Measurements from ENCODE around the gene DHH. TPM values are rescaled to one million over a fixed set of nuclear protein-coding genes. Genes with fewer than 3 reads are reported as not detected.

Gene DHH
- total and polyA plus RNA-seq, 2 donors (not counting 3 experiments of a cell fraction or from before 2014, with no cell fraction given) = 2.9 to 3.3 TPM

DNA sequence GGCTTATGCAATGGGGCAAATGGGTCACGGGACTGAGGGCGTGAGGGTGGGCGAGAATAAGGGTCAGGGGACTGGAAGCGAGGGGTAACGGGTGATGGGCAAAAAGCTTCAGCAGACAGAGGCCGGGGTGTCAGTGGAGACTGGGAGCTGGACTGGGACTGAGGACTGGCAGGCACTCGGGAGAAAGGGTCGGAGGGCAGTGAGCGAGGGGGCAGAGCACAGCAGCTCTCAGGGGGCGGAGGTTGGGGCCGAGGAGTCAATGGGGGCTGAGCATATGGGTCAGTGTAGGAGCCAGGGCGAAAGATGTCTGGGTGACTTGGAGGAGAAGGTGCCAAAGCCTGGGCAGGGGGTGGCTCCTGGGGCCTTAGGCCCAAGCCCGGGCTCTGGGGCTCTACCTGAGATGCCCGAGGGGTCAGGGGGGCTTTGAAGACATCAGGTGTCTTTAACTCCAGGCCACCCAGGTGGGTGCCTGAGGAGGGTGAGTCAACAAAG is 54.2 kb downstream of the DHH start:
- CTCF ChIA-PET = interaction anchor here (1.4 to 1.7 kb wide), 2 partner anchors 9 to 44 kb away, joined by 4 to 5 read pairs; no protein-coding TSS in a partner anchor
- Histone ChIP-seq H3K79me2 (ENCODE audit: control insufficient read depth, insufficient read depth, low read length) (no peaks in the 10 kb centered on the region), H3K9ac (replicated peaks; ENCODE audit: extremely low read depth, insufficient read depth, low read length) (no peak overlapping the region), H3K9me3 (replicated peaks; ENCODE audit: control insufficient read depth, insufficient read depth, low read length) (no peaks in the 10 kb centered on the region), H3K36me3 (ENCODE audit: control insufficient read depth in 2 of 2, extremely low read depth in 1 of 2, insufficient read depth in 2 of 2, low read length in 2 of 2) (peaks cover 42 to 78% of the 10 kb centered on the region in 2 experiments), H3K4me3 (replicated peaks in 1 of 3; ENCODE audit: insufficient read depth in 1 of 3, low read depth in 1 of 3, low read length in 3 of 3) (no peak overlapping the region), H3K9me1 (replicated peaks; ENCODE audit: control insufficient read depth, extremely low read depth, insufficient read depth, low read length) (no peaks in the 10 kb centered on the region), H3K27me3 (ENCODE audit: control insufficient read depth in 2 of 2, insufficient read depth in 2 of 2, low read length in 2 of 2) (no peaks in the 10 kb centered on the region), H3K27ac (ENCODE audit: insufficient read depth, low read depth, low read length) (no peak overlapping the region), H3K4me1 (ENCODE audit: control insufficient read depth, extremely low read depth, insufficient read depth, low read length) (no peaks in the 10 kb centered on the region), H2AFZ (ENCODE audit: low read depth, low read length) (no peak overlapping the region), H4K20me1 (replicated peaks; ENCODE audit: control insufficient read depth, extremely low read depth, insufficient read depth, low read length) (no peaks in the 10 kb centered on the region), H3K4me2 (ENCODE audit: insufficient read depth, low read length) (no peak overlapping the region)
- FAIRE-seq (no peak), DNase-seq (ENCODE audit: low read depth, low spot score) (no peak)
- TF ChIP-seq, protein P1, sequence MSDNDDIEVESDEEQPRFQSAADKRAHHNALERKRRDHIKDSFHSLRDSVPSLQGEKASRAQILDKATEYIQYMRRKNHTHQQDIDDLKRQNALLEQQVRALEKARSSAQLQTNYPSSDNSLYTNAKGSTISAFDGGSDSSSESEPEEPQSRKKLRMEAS (IDR thresholded peaks at IDR 0.05; ENCODE audit: insufficient read depth, insufficient read length) = no peak
- TF ChIP-seq, protein P2, sequence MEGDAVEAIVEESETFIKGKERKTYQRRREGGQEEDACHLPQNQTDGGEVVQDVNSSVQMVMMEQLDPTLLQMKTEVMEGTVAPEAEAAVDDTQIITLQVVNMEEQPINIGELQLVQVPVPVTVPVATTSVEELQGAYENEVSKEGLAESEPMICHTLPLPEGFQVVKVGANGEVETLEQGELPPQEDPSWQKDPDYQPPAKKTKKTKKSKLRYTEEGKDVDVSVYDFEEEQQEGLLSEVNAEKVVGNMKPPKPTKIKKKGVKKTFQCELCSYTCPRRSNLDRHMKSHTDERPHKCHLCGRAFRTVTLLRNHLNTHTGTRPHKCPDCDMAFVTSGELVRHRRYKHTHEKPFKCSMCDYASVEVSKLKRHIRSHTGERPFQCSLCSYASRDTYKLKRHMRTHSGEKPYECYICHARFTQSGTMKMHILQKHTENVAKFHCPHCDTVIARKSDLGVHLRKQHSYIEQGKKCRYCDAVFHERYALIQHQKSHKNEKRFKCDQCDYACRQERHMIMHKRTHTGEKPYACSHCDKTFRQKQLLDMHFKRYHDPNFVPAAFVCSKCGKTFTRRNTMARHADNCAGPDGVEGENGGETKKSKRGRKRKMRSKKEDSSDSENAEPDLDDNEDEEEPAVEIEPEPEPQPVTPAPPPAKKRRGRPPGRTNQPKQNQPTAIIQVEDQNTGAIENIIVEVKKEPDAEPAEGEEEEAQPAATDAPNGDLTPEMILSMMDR (IDR thresholded peaks at IDR 0.05; ENCODE audit: extremely low read depth in 1 of 2, insufficient read depth in 1 of 2, low read depth in 1 of 2, low read length in 2 of 2) = no peak
- TF ChIP-seq FOS (IDR thresholded peaks at IDR 0.05; ENCODE audit: borderline replicate concordance, insufficient read depth, low read length) = no peak
- no peak for TF ChIP-seq EZH2 (IDR thresholded peaks at IDR 0.05; ENCODE audit: borderline replicate concordance, low read depth, low read length, severe bottlenecking)
- TF ChIP-seq JUN (IDR thresholded peaks at IDR 0.05; ENCODE audit: borderline replicate concordance, insufficient read depth, insufficient read length, low read depth) = no peak
- no peak for TF ChIP-seq GATA2 (IDR thresholded peaks at IDR 0.05; ENCODE audit: insufficient read depth, insufficient read length, low read depth, low read length)
- no peak for TF ChIP-seq MYC (IDR thresholded peaks at IDR 0.05; ENCODE audit: low read depth, low read length)
- no peak for TF ChIP-seq POLR2A (IDR thresholded peaks at IDR 0.05; ENCODE audit: low read depth, low read length)
- no peak for TF ChIP-seq POLR2AphosphoS5 (IDR thresholded peaks at IDR 0.05; ENCODE audit: insufficient read depth, low read depth, low read length)
- intact Hi-C loops (cut with micrococcal nuclease) (no loop called here), dilution Hi-C loops (cut with MboI; ENCODE audit: extremely low pct_ligation_motif_present, low sequenced_read_pairs) (no loop called here)
- POLR2A ChIA-PET = interaction anchor here (0.6 to 1.3 kb wide), 2 partner anchors 14 to 16 kb away, joined by 3 read pairs; no protein-coding TSS in a partner anchor
- BruUV-seq (replicated peaks) = TSS peak; percentile 12

All from endothelial cell of umbilical vein (primary cell).